Neural progenitor cell (in vitro differentiated cells): ENCODE data around the gene SH2D3A.

Experiments used
- CTCF ChIP-seq: fragments of 200-600 bp; sonication (generic); IDR thresholded peaks from 2 replicates; pipeline ENCODE4 v1.5.1; 2017; ENCODE audit warnings: antibody characterized with exemption, mild to moderate bottlenecking
- EZH2 ChIP-seq: fragments of 200-600 bp; sonication (generic); IDR thresholded peaks from 2 replicates; pipeline ENCODE4 v1.6.1; 2017; ENCODE audit warnings: antibody characterized with exemption, mild to moderate bottlenecking, moderate library complexity
- EZH2phosphoT487 ChIP-seq: fragments of 200-600 bp; sonication (generic); IDR thresholded peaks from 2 replicates; pipeline ENCODE4 v1.6.1; 2017; ENCODE audit warnings: antibody characterized with exemption

- TF ChIP-seq CTCF (no peak), EZH2phosphoT487 (no peak), EZH2 (no peak)
These were observed 12.4 kb downstream of the SH2D3A start for GRCh38 chr19:6754653-6755463.
